Immature natural killer cell (primary cell): Measurements from ENCODE around the gene ZNF467. TPM values are rescaled to one million over a fixed set of nuclear protein-coding genes. Genes with fewer than 3 reads are reported as not detected.

Experiments
- DNase-seq, 3 donors: peaks; one replicate each; pipeline ENCODE4 v3.0.0; 2022; ENCODE audit warnings: mixed read lengths in 1 of 3
- H3K27ac Mint-ChIP-seq, 6 donors: one replicate each; pipeline ENCODE4 v1.8.0; 2020; ENCODE audit warnings: mixed read lengths in 6 of 6, mild to moderate bottlenecking in 5 of 6, inconsistent platforms in 4 of 6, moderate library complexity in 3 of 6
- H3K27me3 Mint-ChIP-seq, 3 donors: one replicate each; pipeline ENCODE4 v1.8.0; 2020 to 2021; ENCODE audit warnings: low read depth in 3 of 3, mild to moderate bottlenecking in 3 of 3, mixed read lengths in 3 of 3, moderate library complexity in 3 of 3, inconsistent platforms in 1 of 3
- H3K36me3 Mint-ChIP-seq, 3 donors: one replicate each; pipeline ENCODE4 v1.8.0; 2020; ENCODE audit warnings: mixed read lengths in 3 of 3, inconsistent platforms in 2 of 3, mild to moderate bottlenecking in 2 of 3
- H3K4me1 Mint-ChIP-seq, 2 donors: one replicate each; pipeline ENCODE4 v1.8.0; 2020; ENCODE audit warnings: inconsistent platforms in 2 of 2, mild to moderate bottlenecking in 2 of 2, mixed read lengths in 2 of 2, moderate library complexity in 1 of 2
- H3K4me3 Mint-ChIP-seq, 5 donors: one replicate each; pipeline ENCODE4 v1.8.0; 2020; ENCODE audit warnings: mild to moderate bottlenecking in 5 of 5, mixed read lengths in 5 of 5, inconsistent platforms in 3 of 5, moderate library complexity in 3 of 5
- H3K9me3 Mint-ChIP-seq, 6 donors: one replicate each; pipeline ENCODE4 v1.8.0; 2020; ENCODE audit warnings: mild to moderate bottlenecking in 6 of 6, mixed read lengths in 6 of 6, inconsistent platforms in 4 of 6, moderate library complexity in 3 of 6
- polyA plus RNA-seq, 3 donors: library from polyadenylated mRNA; unstranded; fragments of 300-500 nt; fragmentation: Illumina TruSeq; gene quantifications; one replicate each; pipeline ENCODE4 v1.2.3, GENCODE V29; 2021

The ZNF467 gene
- polyA plus RNA-seq, 3 donors from 2014 or later = 1.5 to 2.3 TPM; not detected in 1

- Mint-ChIP-seq H3K27ac (no peak overlapping the region), H3K36me3 (no peaks in the 10 kb centered on the region), H3K9me3 (no peaks in the 10 kb centered on the region), H3K4me1 (no peaks in the 10 kb centered on the region), H3K4me3 (no peak overlapping the region), H3K27me3 (no peaks in the 10 kb centered on the region)
- DNase-seq = no peak
Measured at GRCh38 chr7:149815661-149816266, 42.4 kb upstream of the ZNF467 start.

GRCh38 chr7:149815121-149815520, 41.7 kb upstream of the ZNF467 start:
- no peak for DNase-seq
- no peaks in the 10 kb centered on the region for H3K27me3 Mint-ChIP-seq
- no peak overlapping the region for H3K27ac Mint-ChIP-seq
- no peaks in the 10 kb centered on the region for H3K36me3 Mint-ChIP-seq
- H3K9me3 Mint-ChIP-seq = no peaks in the 10 kb centered on the region
- H3K4me1 Mint-ChIP-seq = no peaks in the 10 kb centered on the region
- H3K4me3 Mint-ChIP-seq = no peak overlapping the region

- Mint-ChIP-seq H3K9me3 (no peaks in the 10 kb centered on the region), H3K27ac (no peak overlapping the region), H3K4me1 (no peaks in the 10 kb centered on the region), H3K36me3 (no peaks in the 10 kb centered on the region), H3K27me3 (peaks cover 0 to 4% (median 0%) of the 10 kb centered on the region in 3 donors), H3K4me3 (no peak overlapping the region)
- no peak for DNase-seq
Measured at GRCh38 chr7:149814494-149814893, 41.1 kb upstream of the ZNF467 start.

GRCh38 chr7:149813254-149814035, 40.1 kb upstream of the ZNF467 start:
- DNase-seq = no peak
- Mint-ChIP-seq H3K9me3 (no peaks in the 10 kb centered on the region), H3K4me1 (no peaks in the 10 kb centered on the region), H3K27ac (no peak overlapping the region), H3K4me3 (no peak overlapping the region), H3K27me3 (peaks cover 0 to 4% (median 0%) of the 10 kb centered on the region in 3 donors), H3K36me3 (no peaks in the 10 kb centered on the region)

- DNase-seq = no peak
- Mint-ChIP-seq H3K4me3 (no peak overlapping the region), H3K4me1 (no peaks in the 10 kb centered on the region), H3K36me3 (no peaks in the 10 kb centered on the region), H3K27me3 (peaks cover 0 to 4% (median 0%) of the 10 kb centered on the region in 3 donors), H3K9me3 (no peaks in the 10 kb centered on the region), H3K27ac (no peak overlapping the region)
Measured at GRCh38 chr7:149811831-149812490, 38.6 kb upstream of the ZNF467 start.

- Mint-ChIP-seq H3K4me1 (no peaks in the 10 kb centered on the region), H3K27ac (no peak overlapping the region), H3K9me3 (no peaks in the 10 kb centered on the region), H3K36me3 (no peaks in the 10 kb centered on the region), H3K27me3 (peaks cover 0 to 4% (median 1%) of the 10 kb centered on the region in 3 donors), H3K4me3 (no peak overlapping the region)
- no peak for DNase-seq
Measured at GRCh38 chr7:149811221-149811620, 37.8 kb upstream of the ZNF467 start.

- H3K27ac Mint-ChIP-seq = no peak overlapping the region
- no peaks in the 10 kb centered on the region for H3K4me1 Mint-ChIP-seq
- H3K36me3 Mint-ChIP-seq = no peaks in the 10 kb centered on the region
- H3K4me3 Mint-ChIP-seq = no peak overlapping the region
- DNase-seq = no peak
- peaks cover 0 to 4% (median 1%) of the 10 kb centered on the region in 3 donors for H3K27me3 Mint-ChIP-seq
- H3K9me3 Mint-ChIP-seq = no peaks in the 10 kb centered on the region
Measured at GRCh38 chr7:149809215-149809614, 35.8 kb upstream of the ZNF467 start.

- no peaks in the 10 kb centered on the region for H3K4me1 Mint-ChIP-seq
- DNase-seq = no peak
- no peaks in the 10 kb centered on the region for H3K9me3 Mint-ChIP-seq
- peaks cover 0 to 4% (median 1%) of the 10 kb centered on the region in 3 donors for H3K27me3 Mint-ChIP-seq
- no peaks in the 10 kb centered on the region for H3K36me3 Mint-ChIP-seq
- no peak overlapping the region for H3K27ac Mint-ChIP-seq
- no peak overlapping the region for H3K4me3 Mint-ChIP-seq
Measured at GRCh38 chr7:149808311-149808710, 34.9 kb upstream of the ZNF467 start.

- H3K9me3 Mint-ChIP-seq = no peaks in the 10 kb centered on the region
- no peak overlapping the region for H3K4me3 Mint-ChIP-seq
- peaks cover 0 to 4% (median 1%) of the 10 kb centered on the region in 3 donors for H3K27me3 Mint-ChIP-seq
- no peaks in the 10 kb centered on the region for H3K4me1 Mint-ChIP-seq
- H3K27ac Mint-ChIP-seq = no peak overlapping the region
- no peak for DNase-seq
- H3K36me3 Mint-ChIP-seq = no peaks in the 10 kb centered on the region
Measured at GRCh38 chr7:149806726-149807125, 33.3 kb upstream of the ZNF467 start.

GRCh38 chr7:149804106-149804505, 30.7 kb upstream of the ZNF467 start:
- Mint-ChIP-seq H3K4me3 (no peak overlapping the region), H3K27ac (no peak overlapping the region), H3K9me3 (no peaks in the 10 kb centered on the region), H3K36me3 (no peaks in the 10 kb centered on the region), H3K27me3 (peaks cover 0 to 2% (median 1%) of the 10 kb centered on the region in 3 donors), H3K4me1 (no peaks in the 10 kb centered on the region)
- no peak for DNase-seq

- Mint-ChIP-seq H3K9me3 (no peaks in the 10 kb centered on the region), H3K27ac (no peak overlapping the region), H3K27me3 (peaks cover 0 to 2% (median 1%) of the 10 kb centered on the region in 3 donors), H3K4me1 (no peaks in the 10 kb centered on the region), H3K36me3 (no peaks in the 10 kb centered on the region), H3K4me3 (no peak overlapping the region)
- no peak for DNase-seq
Measured at GRCh38 chr7:149803551-149804074, 30.2 kb upstream of the ZNF467 start.

- Mint-ChIP-seq H3K4me1 (no peaks in the 10 kb centered on the region), H3K27ac (no peak overlapping the region), H3K9me3 (no peaks in the 10 kb centered on the region), H3K36me3 (no peaks in the 10 kb centered on the region), H3K27me3 (peaks cover 0 to 2% (median 1%) of the 10 kb centered on the region in 3 donors), H3K4me3 (no peak overlapping the region)
- no peak for DNase-seq
Measured at GRCh38 chr7:149802966-149803365, 29.6 kb upstream of the ZNF467 start.

- no peaks in the 10 kb centered on the region for H3K9me3 Mint-ChIP-seq
- no peak overlapping the region for H3K27ac Mint-ChIP-seq
- DNase-seq = no peak
- peaks cover 1 to 2% (median 2%) of the 10 kb centered on the region in 3 donors for H3K27me3 Mint-ChIP-seq
- no peaks in the 10 kb centered on the region for H3K4me1 Mint-ChIP-seq
- no peak overlapping the region for H3K4me3 Mint-ChIP-seq
- no peaks in the 10 kb centered on the region for H3K36me3 Mint-ChIP-seq
Measured at GRCh38 chr7:149801816-149802215, 28.4 kb upstream of the ZNF467 start.

GRCh38 chr7:149801002-149801566, 27.7 kb upstream of the ZNF467 start:
- no peak for DNase-seq
- no peaks in the 10 kb centered on the region for H3K36me3 Mint-ChIP-seq
- H3K27ac Mint-ChIP-seq = no peak overlapping the region
- H3K9me3 Mint-ChIP-seq = no peaks in the 10 kb centered on the region
- peaks cover 0 to 2% (median 2%) of the 10 kb centered on the region in 3 donors for H3K27me3 Mint-ChIP-seq
- no peak overlapping the region for H3K4me3 Mint-ChIP-seq
- no peaks in the 10 kb centered on the region for H3K4me1 Mint-ChIP-seq
